HepG2 (cell line): ENCODE results near the gene PRKCZ. TPM values are rescaled to one million over a fixed set of nuclear protein-coding genes. Genes with fewer than 3 reads are reported as not detected.

Experiments used
- BATF2 ChIP-seq: sonication (generic); formaldehyde crosslinking; IDR thresholded peaks from 2 replicates; pipeline ENCODE4 v1.8.0; 2022; ENCODE audit warnings: mild to moderate bottlenecking, missing genetic modification reagents, moderate library complexity
- ETV5 ChIP-seq: IDR thresholded peaks from 2 replicates; pipeline ENCODE4 v1.6.1; 2018; ENCODE audit warnings: missing biosample characterization, missing genetic modification reagents, inconsistent platforms, borderline replicate concordance
- FOXP4 ChIP-seq: sonication (generic); formaldehyde crosslinking; IDR thresholded peaks from 2 replicates; pipeline ENCODE4 v1.4.0; 2020; ENCODE audit warnings: missing genetic modification reagents
- KAT2B ChIP-seq: fragments of 150-350 bp; IDR thresholded peaks from 2 replicates; pipeline ENCODE4 v1.6.1; 2014; ENCODE audit warnings: low read depth, low read length, borderline replicate concordance
- KDM2A ChIP-seq: sonication (generic); formaldehyde crosslinking; IDR thresholded peaks from 2 replicates; pipeline ENCODE4 v1.4.0; 2020; ENCODE audit warnings: low read depth, missing genetic modification reagents, borderline replicate concordance
- MIXL1 ChIP-seq: IDR thresholded peaks from 2 replicates; pipeline ENCODE4 v1.6.1; 2016
- TAF1 ChIP-seq: sonication (generic); formaldehyde crosslinking; IDR thresholded peaks from 2 replicates; pipeline ENCODE4 v1.4.0; 2020; ENCODE audit warnings: missing genetic modification reagents
- TSC22D2 ChIP-seq: sonication (generic); formaldehyde crosslinking; IDR thresholded peaks from 2 replicates; pipeline ENCODE4 v1.5.1; 2020; ENCODE audit warnings: missing genetic modification reagents, mild to moderate bottlenecking, borderline replicate concordance
- ZFP1 ChIP-seq: IDR thresholded peaks from 2 replicates; pipeline ENCODE4 v1.6.1; 2016
- ZFY ChIP-seq: sonication (generic); formaldehyde crosslinking; IDR thresholded peaks from 2 replicates; pipeline ENCODE4 v1.4.0; 2020; ENCODE audit warnings: missing genetic modification reagents
- ZNF329 ChIP-seq: sonication (generic); formaldehyde crosslinking; IDR thresholded peaks from 2 replicates; pipeline ENCODE4 v1.9.0; 2021; ENCODE audit warnings: low read depth, mild to moderate bottlenecking, missing genetic modification reagents
- polyA plus RNA-seq, 8 experiments: library from polyadenylated mRNA; depleted of rRNA in 3 of 8; stranded (reverse) in 7 of 8; unstranded in 1 of 8; fragments of >200 nt; fragmentation: Illumina TruSeq in 4 of 8; extraction: Trizol in 4 of 8; gene quantifications; 2 replicates each; pipeline versions ENCODE4 v1.2.1 to v1.2.3, GENCODE V29; 2011 to 2016; ENCODE audit warnings: low read depth in 4 of 8, missing spikeins in 1 of 8, mixed read lengths in 1 of 8; ENCODE audit not compliant: insufficient read depth in 1 of 8
- total RNA-seq, 5 experiments: library from RNA; depleted of rRNA; stranded (reverse); fragments of >200 nt; fragmentation: Illumina TruSeq; extraction: Trizol; gene quantifications; 2 replicates each; pipeline ENCODE4 v1.2.3, GENCODE V29; 2016; ENCODE audit warnings: low read depth in 1 of 5
- TF ChIP-seq, protein P1 (sequence below): sonication (generic); formaldehyde crosslinking; conservative IDR thresholded peaks from 2 replicates; pipeline ENCODE4 v1.8.1; 2023; ENCODE audit warnings: missing genetic modification reagents
- TF ChIP-seq, protein P2 (sequence below): sonication (generic); formaldehyde crosslinking; IDR thresholded peaks from 2 replicates; pipeline ENCODE4 v1.4.0; 2020; ENCODE audit warnings: missing genetic modification reagents, borderline replicate concordance
- TF ChIP-seq, protein P3 (sequence below): conservative IDR thresholded peaks from 2 replicates; pipeline ENCODE4 v1.6.1; 2018; ENCODE audit warnings: missing genetic modification reagents
- TF ChIP-seq, protein P4 (sequence below): IDR thresholded peaks from 2 replicates; pipeline ENCODE4 v1.6.1; 2016; ENCODE audit warnings: low read depth, missing genetic modification reagents, missing compliant biosample characterization

Gene PRKCZ
- total and polyA plus RNA-seq, 2 of the 13 experiments (the other 11 are each of a cell fraction or from before 2014, with no cell fraction given), result 34.7 to 85.2 TPM

GRCh38 chr1:2232255-2232915 lies 182.2 kb downstream of the PRKCZ start (continued):
- TF ChIP-seq ZFP1 (0 out of 2 replicates have a peak, but pooled peaks have one; percentile 44), MIXL1 (0 out of 2 replicates have a peak, but pooled peaks have one; percentile 36), BATF2 (CRISPR knock-in tag) (no peak), TSC22D2 (CRISPR knock-in tag) (no peak), KAT2B (no peak), ETV5 (CRISPR knock-in tag) (peak; percentile 88), ZNF329 (no peak), KDM2A (CRISPR knock-in tag) (no peak), FOXP4 (CRISPR knock-in tag) (peak; percentile 91), TAF1 (CRISPR knock-in tag) (no peak; the same call in 1 of the 2 replicates), ZFY (CRISPR knock-in tag) (no peak)
- TF ChIP-seq, protein P1, sequence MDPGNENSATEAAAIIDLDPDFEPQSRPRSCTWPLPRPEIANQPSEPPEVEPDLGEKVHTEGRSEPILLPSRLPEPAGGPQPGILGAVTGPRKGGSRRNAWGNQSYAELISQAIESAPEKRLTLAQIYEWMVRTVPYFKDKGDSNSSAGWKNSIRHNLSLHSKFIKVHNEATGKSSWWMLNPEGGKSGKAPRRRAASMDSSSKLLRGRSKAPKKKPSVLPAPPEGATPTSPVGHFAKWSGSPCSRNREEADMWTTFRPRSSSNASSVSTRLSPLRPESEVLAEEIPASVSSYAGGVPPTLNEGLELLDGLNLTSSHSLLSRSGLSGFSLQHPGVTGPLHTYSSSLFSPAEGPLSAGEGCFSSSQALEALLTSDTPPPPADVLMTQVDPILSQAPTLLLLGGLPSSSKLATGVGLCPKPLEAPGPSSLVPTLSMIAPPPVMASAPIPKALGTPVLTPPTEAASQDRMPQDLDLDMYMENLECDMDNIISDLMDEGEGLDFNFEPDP (CRISPR knock-in tag), result no peak
- TF ChIP-seq, protein P2, sequence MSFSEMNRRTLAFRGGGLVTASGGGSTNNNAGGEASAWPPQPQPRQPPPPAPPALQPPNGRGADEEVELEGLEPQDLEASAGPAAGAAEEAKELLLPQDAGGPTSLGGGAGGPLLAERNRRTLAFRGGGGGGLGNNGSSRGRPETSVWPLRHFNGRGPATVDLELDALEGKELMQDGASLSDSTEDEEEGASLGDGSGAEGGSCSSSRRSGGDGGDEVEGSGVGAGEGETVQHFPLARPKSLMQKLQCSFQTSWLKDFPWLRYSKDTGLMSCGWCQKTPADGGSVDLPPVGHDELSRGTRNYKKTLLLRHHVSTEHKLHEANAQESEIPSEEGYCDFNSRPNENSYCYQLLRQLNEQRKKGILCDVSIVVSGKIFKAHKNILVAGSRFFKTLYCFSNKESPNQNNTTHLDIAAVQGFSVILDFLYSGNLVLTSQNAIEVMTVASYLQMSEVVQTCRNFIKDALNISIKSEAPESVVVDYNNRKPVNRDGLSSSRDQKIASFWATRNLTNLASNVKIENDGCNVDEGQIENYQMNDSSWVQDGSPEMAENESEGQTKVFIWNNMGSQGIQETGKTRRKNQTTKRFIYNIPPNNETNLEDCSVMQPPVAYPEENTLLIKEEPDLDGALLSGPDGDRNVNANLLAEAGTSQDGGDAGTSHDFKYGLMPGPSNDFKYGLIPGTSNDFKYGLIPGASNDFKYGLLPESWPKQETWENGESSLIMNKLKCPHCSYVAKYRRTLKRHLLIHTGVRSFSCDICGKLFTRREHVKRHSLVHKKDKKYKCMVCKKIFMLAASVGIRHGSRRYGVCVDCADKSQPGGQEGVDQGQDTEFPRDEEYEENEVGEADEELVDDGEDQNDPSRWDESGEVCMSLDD (CRISPR knock-in tag), result no peak
- TF ChIP-seq, protein P3, sequence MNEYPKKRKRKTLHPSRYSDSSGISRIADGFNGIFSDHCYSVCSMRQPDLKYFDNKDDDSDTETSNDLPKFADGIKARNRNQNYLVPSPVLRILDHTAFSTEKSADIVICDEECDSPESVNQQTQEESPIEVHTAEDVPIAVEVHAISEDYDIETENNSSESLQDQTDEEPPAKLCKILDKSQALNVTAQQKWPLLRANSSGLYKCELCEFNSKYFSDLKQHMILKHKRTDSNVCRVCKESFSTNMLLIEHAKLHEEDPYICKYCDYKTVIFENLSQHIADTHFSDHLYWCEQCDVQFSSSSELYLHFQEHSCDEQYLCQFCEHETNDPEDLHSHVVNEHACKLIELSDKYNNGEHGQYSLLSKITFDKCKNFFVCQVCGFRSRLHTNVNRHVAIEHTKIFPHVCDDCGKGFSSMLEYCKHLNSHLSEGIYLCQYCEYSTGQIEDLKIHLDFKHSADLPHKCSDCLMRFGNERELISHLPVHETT (CRISPR knock-in tag), result no peak
- TF ChIP-seq, protein P4, sequence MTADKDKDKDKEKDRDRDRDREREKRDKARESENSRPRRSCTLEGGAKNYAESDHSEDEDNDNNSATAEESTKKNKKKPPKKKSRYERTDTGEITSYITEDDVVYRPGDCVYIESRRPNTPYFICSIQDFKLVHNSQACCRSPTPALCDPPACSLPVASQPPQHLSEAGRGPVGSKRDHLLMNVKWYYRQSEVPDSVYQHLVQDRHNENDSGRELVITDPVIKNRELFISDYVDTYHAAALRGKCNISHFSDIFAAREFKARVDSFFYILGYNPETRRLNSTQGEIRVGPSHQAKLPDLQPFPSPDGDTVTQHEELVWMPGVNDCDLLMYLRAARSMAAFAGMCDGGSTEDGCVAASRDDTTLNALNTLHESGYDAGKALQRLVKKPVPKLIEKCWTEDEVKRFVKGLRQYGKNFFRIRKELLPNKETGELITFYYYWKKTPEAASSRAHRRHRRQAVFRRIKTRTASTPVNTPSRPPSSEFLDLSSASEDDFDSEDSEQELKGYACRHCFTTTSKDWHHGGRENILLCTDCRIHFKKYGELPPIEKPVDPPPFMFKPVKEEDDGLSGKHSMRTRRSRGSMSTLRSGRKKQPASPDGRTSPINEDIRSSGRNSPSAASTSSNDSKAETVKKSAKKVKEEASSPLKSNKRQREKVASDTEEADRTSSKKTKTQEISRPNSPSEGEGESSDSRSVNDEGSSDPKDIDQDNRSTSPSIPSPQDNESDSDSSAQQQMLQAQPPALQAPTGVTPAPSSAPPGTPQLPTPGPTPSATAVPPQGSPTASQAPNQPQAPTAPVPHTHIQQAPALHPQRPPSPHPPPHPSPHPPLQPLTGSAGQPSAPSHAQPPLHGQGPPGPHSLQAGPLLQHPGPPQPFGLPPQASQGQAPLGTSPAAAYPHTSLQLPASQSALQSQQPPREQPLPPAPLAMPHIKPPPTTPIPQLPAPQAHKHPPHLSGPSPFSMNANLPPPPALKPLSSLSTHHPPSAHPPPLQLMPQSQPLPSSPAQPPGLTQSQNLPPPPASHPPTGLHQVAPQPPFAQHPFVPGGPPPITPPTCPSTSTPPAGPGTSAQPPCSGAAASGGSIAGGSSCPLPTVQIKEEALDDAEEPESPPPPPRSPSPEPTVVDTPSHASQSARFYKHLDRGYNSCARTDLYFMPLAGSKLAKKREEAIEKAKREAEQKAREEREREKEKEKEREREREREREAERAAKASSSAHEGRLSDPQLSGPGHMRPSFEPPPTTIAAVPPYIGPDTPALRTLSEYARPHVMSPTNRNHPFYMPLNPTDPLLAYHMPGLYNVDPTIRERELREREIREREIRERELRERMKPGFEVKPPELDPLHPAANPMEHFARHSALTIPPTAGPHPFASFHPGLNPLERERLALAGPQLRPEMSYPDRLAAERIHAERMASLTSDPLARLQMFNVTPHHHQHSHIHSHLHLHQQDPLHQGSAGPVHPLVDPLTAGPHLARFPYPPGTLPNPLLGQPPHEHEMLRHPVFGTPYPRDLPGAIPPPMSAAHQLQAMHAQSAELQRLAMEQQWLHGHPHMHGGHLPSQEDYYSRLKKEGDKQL (CRISPR knock-in tag), result no peak
